MM.1S (cell line): ENCODE data around the gene ERF.

Source experiments
- DNase-seq: peaks from one replicate; pipeline ENCODE4 v3.0.0-alpha.2; 2015
- H2AFZ ChIP-seq: fragments of 300-600 bp; sonication (generic); 2 replicates; pipeline ENCODE4 v1.6.0; 2016; ENCODE audit warnings: antibody characterized with exemption, low read length
- H3F3A ChIP-seq: fragments of 300-600 bp; sonication (generic); 2 replicates; pipeline ENCODE4 v1.6.1; 2016; ENCODE audit warnings: mild to moderate bottlenecking, antibody characterized with exemption, low read length, moderate library complexity, mixed read lengths; ENCODE audit not compliant: insufficient read depth
- H3K27ac ChIP-seq: fragments of 300-600 bp; sonication (generic); 2 replicates; pipeline ENCODE4 v1.5.1; 2016; ENCODE audit warnings: mild to moderate bottlenecking, low read length
- H3K27me3 ChIP-seq: fragments of 300-600 bp; sonication (generic); replicated peaks from 2 replicates; pipeline ENCODE4 v1.6.0; 2016; ENCODE audit warnings: low read length; ENCODE audit not compliant: insufficient read depth
- H3K36me3 ChIP-seq: fragments of 300-600 bp; sonication (generic); replicated peaks from 2 replicates; pipeline ENCODE4 v1.6.1; 2016; ENCODE audit warnings: mild to moderate bottlenecking, low read length, mixed read lengths; ENCODE audit not compliant: insufficient read depth
- H3K4me1 ChIP-seq: fragments of 300-600 bp; sonication (generic); 2 replicates; pipeline ENCODE4 v1.6.1; 2016; ENCODE audit warnings: low read length, mixed read lengths
- H3K4me2 ChIP-seq: fragments of 300-600 bp; sonication (generic); 2 replicates; pipeline ENCODE4 v1.6.0; 2016; ENCODE audit warnings: low read depth, low read length
- H3K4me3 ChIP-seq: fragments of 300-600 bp; sonication (generic); 2 replicates; pipeline ENCODE4 v1.5.1; 2016; ENCODE audit warnings: low read length, mixed read lengths
- H3K79me2 ChIP-seq: fragments of 300-600 bp; sonication (generic); 2 replicates; pipeline ENCODE4 v1.6.1; 2016; ENCODE audit warnings: mixed run types, low read length, mixed read lengths
- H3K9ac ChIP-seq: fragments of 300-600 bp; sonication (generic); 2 replicates; pipeline ENCODE4 v1.6.1; 2016; ENCODE audit warnings: low read length, mixed read lengths
- H3K9me2 ChIP-seq: fragments of 300-600 bp; sonication (generic); replicated peaks from 2 replicates; pipeline ENCODE4 v1.6.1; 2016; ENCODE audit warnings: mild to moderate bottlenecking, low read length, mixed read lengths; ENCODE audit not compliant: insufficient read depth
- H3K9me3 ChIP-seq: fragments of 300-600 bp; sonication (generic); replicated peaks from 2 replicates; pipeline ENCODE4 v1.6.1; 2016; ENCODE audit warnings: mild to moderate bottlenecking, low read length, mixed read lengths; ENCODE audit not compliant: insufficient read depth
- H4K20me1 ChIP-seq: fragments of 300-600 bp; sonication (generic); 2 replicates; pipeline ENCODE4 v1.6.1; 2016; ENCODE audit warnings: mild to moderate bottlenecking, low read length, moderate library complexity, mixed read lengths; ENCODE audit not compliant: insufficient read depth
- EZH2 ChIP-seq: fragments of 300-600 bp; sonication (generic); optimal IDR thresholded peaks from 2 replicates; pipeline ENCODE3; 2017; ENCODE audit warnings: low read depth, mild to moderate bottlenecking, antibody characterized with exemption, low read length, mixed read lengths
- EZH2phosphoT487 ChIP-seq: fragments of 300-600 bp; sonication (generic); IDR thresholded peaks from 2 replicates; pipeline ENCODE4 v1.6.1; 2018; ENCODE audit warnings: antibody characterized with exemption, low read length
- TF ChIP-seq, protein P1 (sequence below): fragments of 300-600 bp; sonication (generic); IDR thresholded peaks from 2 replicates; pipeline ENCODE4 v1.5.1; 2016; ENCODE audit warnings: antibody characterized with exemption, low read length, mixed read lengths

ERF gene

GRCh38 chr19:42295342-42295741, 40.4 kb upstream of the ERF start:
- Histone ChIP-seq H4K20me1 (no peaks in the 10 kb centered on the region), H3F3A (no peaks in the 10 kb centered on the region), H3K4me3 (no peak overlapping the region), H3K4me2 (no peak overlapping the region), H3K9me2 (no peaks in the 10 kb centered on the region), H3K79me2 (no peaks in the 10 kb centered on the region), H2AFZ (no peak overlapping the region), H3K4me1 (no peaks in the 10 kb centered on the region), H3K27ac (no peak overlapping the region), H3K9ac (no peak overlapping the region), H3K9me3 (no peaks in the 10 kb centered on the region), H3K36me3 (no peaks in the 10 kb centered on the region), H3K27me3 (no peaks in the 10 kb centered on the region)
- TF ChIP-seq, protein P1, sequence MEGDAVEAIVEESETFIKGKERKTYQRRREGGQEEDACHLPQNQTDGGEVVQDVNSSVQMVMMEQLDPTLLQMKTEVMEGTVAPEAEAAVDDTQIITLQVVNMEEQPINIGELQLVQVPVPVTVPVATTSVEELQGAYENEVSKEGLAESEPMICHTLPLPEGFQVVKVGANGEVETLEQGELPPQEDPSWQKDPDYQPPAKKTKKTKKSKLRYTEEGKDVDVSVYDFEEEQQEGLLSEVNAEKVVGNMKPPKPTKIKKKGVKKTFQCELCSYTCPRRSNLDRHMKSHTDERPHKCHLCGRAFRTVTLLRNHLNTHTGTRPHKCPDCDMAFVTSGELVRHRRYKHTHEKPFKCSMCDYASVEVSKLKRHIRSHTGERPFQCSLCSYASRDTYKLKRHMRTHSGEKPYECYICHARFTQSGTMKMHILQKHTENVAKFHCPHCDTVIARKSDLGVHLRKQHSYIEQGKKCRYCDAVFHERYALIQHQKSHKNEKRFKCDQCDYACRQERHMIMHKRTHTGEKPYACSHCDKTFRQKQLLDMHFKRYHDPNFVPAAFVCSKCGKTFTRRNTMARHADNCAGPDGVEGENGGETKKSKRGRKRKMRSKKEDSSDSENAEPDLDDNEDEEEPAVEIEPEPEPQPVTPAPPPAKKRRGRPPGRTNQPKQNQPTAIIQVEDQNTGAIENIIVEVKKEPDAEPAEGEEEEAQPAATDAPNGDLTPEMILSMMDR = no peak
- TF ChIP-seq EZH2phosphoT487 (no peak), EZH2 (no peak)
- no peak for DNase-seq

DNA sequence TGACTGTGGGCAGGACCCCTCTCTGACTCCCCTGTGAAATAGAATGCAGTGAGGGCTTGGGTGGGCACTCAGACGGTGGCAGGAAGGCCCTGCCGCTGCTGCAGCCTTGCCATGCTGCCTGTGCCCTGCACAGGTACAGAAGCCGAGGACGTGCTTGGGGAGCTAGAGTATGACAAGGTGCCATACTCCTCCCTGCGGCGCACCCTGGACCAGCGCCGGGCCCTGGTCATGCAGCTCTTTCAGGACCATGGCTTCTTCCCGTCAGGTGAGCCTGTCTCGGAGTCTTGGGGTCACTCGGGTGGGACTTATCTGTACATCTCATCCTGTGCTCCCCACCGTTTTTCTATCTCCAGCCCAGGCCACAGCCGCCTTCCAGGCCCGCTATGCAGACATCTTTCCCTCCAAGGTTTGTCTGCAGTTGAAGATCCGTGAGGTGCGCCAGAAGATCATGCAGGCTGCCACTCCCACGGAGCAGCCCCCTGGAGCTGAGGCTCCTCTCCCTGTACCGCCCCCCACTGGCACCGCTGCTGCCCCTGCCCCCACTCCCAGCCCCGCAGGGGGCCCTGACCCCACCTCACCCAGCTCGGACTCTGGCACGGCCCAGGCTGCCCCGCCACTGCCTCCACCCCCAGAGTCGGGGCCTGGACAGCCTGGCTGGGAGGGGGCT, 39.7 kb upstream of the ERF start:
- H3K79me2 ChIP-seq = no peaks in the 10 kb centered on the region
- H2AFZ ChIP-seq = no peak overlapping the region
- no peaks in the 10 kb centered on the region for H3K9me2 ChIP-seq
- no peak overlapping the region for H3K27ac ChIP-seq
- TF ChIP-seq EZH2phosphoT487 (no peak), EZH2 (no peak)
- TF ChIP-seq, protein P1 = no peak
- H3K4me2 ChIP-seq = no peak overlapping the region
- H3K9ac ChIP-seq = no peak overlapping the region
- no peak overlapping the region for H3K4me3 ChIP-seq
- H3F3A ChIP-seq = no peaks in the 10 kb centered on the region
- no peaks in the 10 kb centered on the region for H3K36me3 ChIP-seq
- DNase-seq = no peak
- no peaks in the 10 kb centered on the region for H3K27me3 ChIP-seq
- H4K20me1 ChIP-seq = no peaks in the 10 kb centered on the region
- no peaks in the 10 kb centered on the region for H3K4me1 ChIP-seq
- H3K9me3 ChIP-seq = no peaks in the 10 kb centered on the region

- Histone ChIP-seq H3K9ac (no peak overlapping the region), H2AFZ (no peak overlapping the region), H3K4me1 (no peaks in the 10 kb centered on the region), H3K9me2 (no peaks in the 10 kb centered on the region), H3K4me3 (no peak overlapping the region), H3K36me3 (no peaks in the 10 kb centered on the region), H3K27ac (no peak overlapping the region), H4K20me1 (no peaks in the 10 kb centered on the region), H3K9me3 (no peaks in the 10 kb centered on the region), H3K4me2 (no peak overlapping the region), H3K79me2 (no peaks in the 10 kb centered on the region), H3K27me3 (no peaks in the 10 kb centered on the region), H3F3A (no peaks in the 10 kb centered on the region)
- TF ChIP-seq, protein P1 = no peak
- TF ChIP-seq EZH2phosphoT487 (no peak), EZH2 (no peak)
- no peak for DNase-seq
Observed at GRCh38 chr19:42293948-42294347, 39.0 kb upstream of the ERF start.
